ENCODE data around the gene MESP2. TPM values are rescaled to one million over a fixed set of nuclear protein-coding genes. Genes with fewer than 3 reads are reported as not detected.

MESP2 gene
- total and polyA plus RNA-seq, 2 of the 8 experiments (the other 6 are each of a cell fraction or from before 2014, with no cell fraction given): 0.35 to 0.80 TPM

- no peak for TF ChIP-seq CHD7 (IDR thresholded peaks at IDR 0.05; ENCODE audit: insufficient replicate concordance, low read length)
- no peak for TF ChIP-seq CTCF (IDR thresholded peaks at IDR 0.05; ENCODE audit: control extremely low read depth in 1 of 3, insufficient read depth in 1 of 3, low read depth in 1 of 3, low read length in 3 of 3)
- no peak for TF ChIP-seq JUN (IDR thresholded peaks at IDR 0.05; ENCODE audit: low read depth, low read length)
- TF ChIP-seq TAF1 (IDR thresholded peaks at IDR 0.05; ENCODE audit: low read depth, low read length): no peak
- TF ChIP-seq EZH2 (IDR thresholded peaks at IDR 0.05; ENCODE audit: low read depth, low read length, severe bottlenecking): no peak
- TF ChIP-seq TCF12 (IDR thresholded peaks at IDR 0.05; ENCODE audit: low read depth, low read length): no peak
- no peak for TF ChIP-seq BCL11A (IDR thresholded peaks at IDR 0.05; ENCODE audit: low read depth in 2 of 2, low read length in 2 of 2)
- TF ChIP-seq E2F6 (IDR thresholded peaks at IDR 0.05): no peak
- TF ChIP-seq KDM4A (IDR thresholded peaks at IDR 0.05; ENCODE audit: low read depth, low read length, severe bottlenecking): no peak
Observed at GRCh38 chr15:89806210-89806558, 30.1 kb downstream of the MESP2 start (continued).
